ENCODE measurements around the gene C12orf42. TPM values are rescaled to one million over a fixed set of nuclear protein-coding genes. Genes with fewer than 3 reads are reported as not detected.

The C12orf42 gene
- total RNA-seq, 4 donors from 2014 or later, result 0.21 TPM; not detected in 3

- H3K4me3 ChIP-seq, result no peak overlapping the region
- H3K27me3 ChIP-seq, result no peaks in the 10 kb centered on the region
- no peak for DNase-seq
- intact Hi-C loops (cut with DNase I; ENCODE audit: low total_unique reads), result no loop called here
- TF ChIP-seq POLR2A (IDR thresholded peaks at IDR 0.05) (no peak), CTCF (IDR thresholded peaks at IDR 0.05) (no peak)
- H3K9me3 ChIP-seq, result no peaks in the 10 kb centered on the region
- H3K4me1 ChIP-seq, result no peaks in the 10 kb centered on the region
- H3K27ac ChIP-seq, result no peak overlapping the region
- H3K36me3 ChIP-seq, result no peaks in the 10 kb centered on the region
Measured at GRCh38 chr12:103401421-103401820, 94.3 kb downstream of the C12orf42 start.

- H3K4me1 ChIP-seq, result no peaks in the 10 kb centered on the region
- DNase-seq, result no peak
- H3K4me3 ChIP-seq, result no peak overlapping the region
- intact Hi-C loops (cut with DNase I; ENCODE audit: low total_unique reads), result no loop called here
- H3K27ac ChIP-seq, result no peak overlapping the region
- no peaks in the 10 kb centered on the region for H3K36me3 ChIP-seq
- H3K27me3 ChIP-seq, result no peaks in the 10 kb centered on the region
- no peaks in the 10 kb centered on the region for H3K9me3 ChIP-seq
- TF ChIP-seq POLR2A (IDR thresholded peaks at IDR 0.05) (no peak), CTCF (IDR thresholded peaks at IDR 0.05) (no peak)
Measured at GRCh38 chr12:103399986-103400385, 95.8 kb downstream of the C12orf42 start.

DNA sequence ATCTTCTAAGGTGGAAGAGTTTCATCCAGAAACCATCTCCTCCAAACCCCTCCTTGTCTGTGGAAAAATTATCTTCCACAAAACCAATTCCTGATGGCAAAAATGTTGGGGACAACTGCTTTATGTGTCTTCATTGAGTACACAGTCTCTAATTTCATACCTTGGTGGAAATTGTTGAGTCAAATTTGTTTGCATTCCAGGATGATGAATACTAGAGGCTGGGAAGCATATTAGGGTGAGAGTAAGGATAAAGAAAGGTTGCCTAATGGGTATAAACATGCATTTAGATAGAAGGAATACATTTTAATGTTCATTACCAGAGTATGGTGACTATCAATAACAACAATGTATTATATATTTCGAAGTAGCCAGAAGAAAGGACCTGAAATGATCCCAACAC is 98.2 kb downstream of the C12orf42 start:
- TF ChIP-seq CTCF (IDR thresholded peaks at IDR 0.05) (no peak), POLR2A (IDR thresholded peaks at IDR 0.05) (no peak)
- intact Hi-C loops (cut with DNase I; ENCODE audit: low total_unique reads), result no loop called here

GRCh38 chr12:103392722-103393121 is 103.0 kb downstream of the C12orf42 start:
- Histone ChIP-seq H3K27me3 (no peaks in the 10 kb centered on the region), H3K27ac (no peak overlapping the region), H3K9me3 (no peaks in the 10 kb centered on the region), H3K4me3 (no peak overlapping the region), H3K4me1 (no peaks in the 10 kb centered on the region), H3K36me3 (no peaks in the 10 kb centered on the region)
- no peak for DNase-seq
- TF ChIP-seq CTCF (IDR thresholded peaks at IDR 0.05) (no peak), POLR2A (IDR thresholded peaks at IDR 0.05) (no peak)
- intact Hi-C loops (cut with DNase I; ENCODE audit: low total_unique reads), result no loop called here

More for the DNA sequence above, 98.2 kb downstream of the C12orf42 start:
- H3K36me3 ChIP-seq, result no peaks in the 10 kb centered on the region
- H3K9me3 ChIP-seq, result no peaks in the 10 kb centered on the region
- no peaks in the 10 kb centered on the region for H3K4me1 ChIP-seq
- no peaks in the 10 kb centered on the region for H3K27me3 ChIP-seq
- H3K4me3 ChIP-seq, result no peak overlapping the region
- DNase-seq, result no peak
- no peak overlapping the region for H3K27ac ChIP-seq

DNA sequence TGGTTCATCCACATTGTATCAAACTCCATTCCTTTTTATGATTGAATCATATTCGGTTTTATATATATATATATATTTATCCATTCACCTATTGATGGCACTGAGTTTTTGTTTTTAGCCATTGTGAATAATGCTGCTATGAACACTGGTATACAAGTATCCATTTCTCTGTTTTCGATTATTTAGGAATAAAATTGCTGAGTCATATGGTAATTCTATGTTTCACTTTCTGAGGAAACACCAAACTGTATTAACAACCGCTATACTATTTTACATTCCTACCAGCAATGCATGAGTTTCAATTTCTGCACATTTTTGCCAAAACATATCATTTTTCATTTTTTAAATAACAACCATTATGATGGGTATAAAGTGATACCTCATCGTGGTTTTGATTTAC is 104.7 kb downstream of the C12orf42 start:
- TF ChIP-seq CTCF (IDR thresholded peaks at IDR 0.05) (no peak), POLR2A (IDR thresholded peaks at IDR 0.05) (no peak)
- DNase-seq, result no peak
- H3K27me3 ChIP-seq, result no peaks in the 10 kb centered on the region
- H3K4me3 ChIP-seq, result no peak overlapping the region
- no peaks in the 10 kb centered on the region for H3K9me3 ChIP-seq
- intact Hi-C loops (cut with DNase I; ENCODE audit: low total_unique reads), result no loop called here
- no peaks in the 10 kb centered on the region for H3K36me3 ChIP-seq
- H3K4me1 ChIP-seq, result no peaks in the 10 kb centered on the region
- H3K27ac ChIP-seq, result no peak overlapping the region

Data from uterus (tissue), 4 donors.